ENCODE data around the gene VHLL.

- TF ChIP-seq POLR2A (IDR thresholded peaks at IDR 0.05) (no peak), CTCF (IDR thresholded peaks at IDR 0.05) (no peak)
Observed at GRCh38 chr1:156281281-156281680, 17.8 kb downstream of the VHLL start.
